Measurements from ENCODE around the gene CYBC1. TPM values are rescaled to one million over a fixed set of nuclear protein-coding genes. Genes with fewer than 3 reads are reported as not detected.

Gene CYBC1
- total and polyA plus RNA-seq, 2 of the 4 experiments (the other 2 are of a cell fraction): 75.1 to 76.7 TPM

GRCh38 chr17:82487910-82488309, 37.4 kb upstream of the CYBC1 start:
- ChIA-PET CTCF (no interaction called here), POLR2A (ENCODE audit: unreplicated experiment) (no interaction called here)
- Histone ChIP-seq H3K4me2 (ENCODE audit: low read depth, low read length) (no peak overlapping the region), H3K9me3 (ENCODE audit: control insufficient read depth, insufficient read depth, low read length) (no peaks in the 10 kb centered on the region), H3K4me3 (ENCODE audit: insufficient read depth, low read depth, low read length) (no peak overlapping the region), H4K20me1 (ENCODE audit: insufficient read depth, low read length) (peaks cover 2% of the 10 kb centered on the region; the same call in 1 of the 2 replicates), H2AFZ (replicated peaks; ENCODE audit: low read length, poor library complexity) (no peak overlapping the region), H2BK120ac (ENCODE audit: low read depth, low read length) (no peak overlapping the region), H2BK20ac (ENCODE audit: low read depth, low read length) (no peak overlapping the region), H3K9ac (ENCODE audit: low read depth, low read length) (no peak overlapping the region), H3K9me1 (ENCODE audit: insufficient read depth, low read length) (peaks cover 2% of the 10 kb centered on the region; the same call in 1 of the 2 replicates), H3K27ac (ENCODE audit: insufficient read depth, low read length) (no peak overlapping the region), H3K23ac (ENCODE audit: low read depth, low read length) (no peak overlapping the region), H3K14ac (replicated peaks; ENCODE audit: low read depth, low read length) (no peak overlapping the region), H3K4ac (ENCODE audit: low read depth, low read length) (no peak overlapping the region), H4K5ac (ENCODE audit: low read depth, low read length) (no peak overlapping the region), H2AK9ac (replicated peaks; ENCODE audit: low read depth, low read length, poor library complexity) (no peak overlapping the region), H2BK15ac (ENCODE audit: low read depth, low read length) (no peak overlapping the region), H3K18ac (ENCODE audit: low read depth, low read length) (no peak overlapping the region), H2BK5ac (ENCODE audit: low read depth, low read length, poor library complexity, severe bottlenecking) (no peak overlapping the region), H3K4me1 (ENCODE audit: control insufficient read depth, insufficient read depth, low read length) (peaks cover 3% of the 10 kb centered on the region), H3K56ac (ENCODE audit: extremely low read depth, insufficient read depth, low read length) (no peak overlapping the region), H3K79me1 (ENCODE audit: low read depth in 1 of 2, low read length in 2 of 2) (peaks cover 0 to under 1% of the 10 kb centered on the region in 2 experiments; a peak in 1 of 4 replicates), H3K27me3 (ENCODE audit: control insufficient read depth, insufficient read depth, low read length) (no peaks in the 10 kb centered on the region), H4K91ac (ENCODE audit: insufficient read depth, low read depth, low read length) (no peak overlapping the region), H2AK5ac (ENCODE audit: low read depth, low read length) (no peak overlapping the region), H4K8ac (ENCODE audit: low read depth in 2 of 2, low read length in 2 of 2) (no peak overlapping the region), H3K36me3 (ENCODE audit: control insufficient read depth, insufficient read depth, low read length) (peaks cover 42% of the 10 kb centered on the region)
- intact Hi-C loops (cut with micrococcal nuclease) (no loop called here), dilution Hi-C loops (cut with HindIII; ENCODE audit: low sequenced_read_pairs, unreplicated experiment) (no loop called here), in situ Hi-C loops (cut with MboI; ENCODE audit: low sequenced_read_pairs) (no loop called here)
- DNase-seq: no peak
- WGBS, 2 experiments (ENCODE audit: extremely low coverage in 2 of 2, insufficient read length in 1 of 2): 68% methylated on average over 7 of the region's 14 CpGs; no CpG with 5 or more reads in 1 of the 2 experiments
- no peak for ATAC-seq (ENCODE audit: low read depth)
- TF ChIP-seq ELK1 (IDR thresholded peaks at IDR 0.05; ENCODE audit: borderline replicate concordance, low read depth, low read length) (no peak), USF2 (IDR thresholded peaks at IDR 0.05; ENCODE audit: low read depth, low read length) (no peak), POLR2A (IDR thresholded peaks at IDR 0.05; ENCODE audit: low read depth, low read length) (no peak), RCOR1 (IDR thresholded peaks at IDR 0.05; ENCODE audit: insufficient replicate concordance, low read length) (no peak), FOS (IDR thresholded peaks at IDR 0.05; ENCODE audit: low read depth, low read length) (no peak), RFX5 (IDR thresholded peaks at IDR 0.05; ENCODE audit: low read depth, low read length) (no peak), MAFK (IDR thresholded peaks at IDR 0.05; ENCODE audit: low read depth, low read length) (no peak), SMC3 (IDR thresholded peaks at IDR 0.05; ENCODE audit: low read depth, low read length) (no peak), NFE2L2 (IDR thresholded peaks at IDR 0.05; ENCODE audit: low read depth, low read length) (no peak), CEBPB (IDR thresholded peaks at IDR 0.05; ENCODE audit: low read depth, low read length) (no peak), RAD21 (IDR thresholded peaks at IDR 0.05; ENCODE audit: low read length) (no peak), CHD1 (IDR thresholded peaks at IDR 0.05; ENCODE audit: low read depth, low read length) (no peak), CTCF (conservative IDR thresholded peaks at IDR 0.05; ENCODE audit: low read depth, low read length) (no peak), MXI1 (IDR thresholded peaks at IDR 0.05; ENCODE audit: borderline replicate concordance, low read depth, low read length) (no peak), BHLHE40 (IDR thresholded peaks at IDR 0.05; ENCODE audit: low read depth, low read length) (no peak)
- BruUV-seq (replicated peaks): no TSS peak

Data from IMR-90 (cell line).